Epithelial cell of esophagus (primary cell): ENCODE measurements around the gene GRK6.

Experiments
- DNase-seq: peaks from one replicate; pipeline ENCODE4 v3.0.0; 2010; ENCODE audit warnings: low read depth
- H3K4me3 ChIP-seq: 2 replicates; pipeline ENCODE4 v1.5.1; 2011; ENCODE audit warnings: mild to moderate bottlenecking, low read length, control low read depth
- TF ChIP-seq, protein P1 (sequence below): IDR thresholded peaks from 2 replicates; pipeline ENCODE4 v1.5.1; 2011; ENCODE audit warnings: low read depth, mild to moderate bottlenecking, low read length, control low read depth, inconsistent platforms; ENCODE audit not compliant: insufficient read depth; ENCODE audit errors: missing control alignments

GRK6 gene

DNA sequence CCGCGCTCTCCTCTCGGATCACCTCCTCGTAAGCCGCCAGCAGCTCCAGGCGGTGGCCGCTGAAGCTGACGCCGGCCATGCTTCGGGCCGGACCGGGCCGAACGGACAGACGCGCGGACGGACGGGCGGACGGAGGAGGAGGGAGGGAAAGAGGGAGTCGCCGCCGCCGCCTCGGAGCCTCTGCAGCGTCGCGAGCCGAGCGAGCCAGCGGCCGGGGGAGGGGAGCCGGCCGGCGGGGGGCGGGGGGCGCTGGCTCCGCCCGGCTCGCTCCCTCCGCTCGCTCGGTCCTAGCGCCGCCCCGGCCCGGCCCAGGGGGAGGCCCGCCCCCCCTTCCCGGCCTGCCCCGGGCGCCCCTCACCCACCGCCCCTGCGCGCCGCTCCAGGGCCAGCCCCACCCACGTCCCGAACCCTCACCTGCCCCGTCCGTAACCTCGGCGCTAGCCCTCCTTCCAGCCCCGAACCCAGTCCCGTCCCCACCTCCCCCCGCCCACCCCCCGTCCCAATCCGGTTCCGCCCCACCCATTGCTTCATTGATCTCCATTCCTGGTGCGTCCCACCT is 47.0 kb downstream of the GRK6 start, which contains the start of gene DBN1:
Gene DBN1, minus strand, starts transcription at position 192 of the 559 bp plus-strand sequence. Its CDS starts 113 bp downstream, at position 79.
- DNase-seq: no peak
- TF ChIP-seq, protein P1, sequence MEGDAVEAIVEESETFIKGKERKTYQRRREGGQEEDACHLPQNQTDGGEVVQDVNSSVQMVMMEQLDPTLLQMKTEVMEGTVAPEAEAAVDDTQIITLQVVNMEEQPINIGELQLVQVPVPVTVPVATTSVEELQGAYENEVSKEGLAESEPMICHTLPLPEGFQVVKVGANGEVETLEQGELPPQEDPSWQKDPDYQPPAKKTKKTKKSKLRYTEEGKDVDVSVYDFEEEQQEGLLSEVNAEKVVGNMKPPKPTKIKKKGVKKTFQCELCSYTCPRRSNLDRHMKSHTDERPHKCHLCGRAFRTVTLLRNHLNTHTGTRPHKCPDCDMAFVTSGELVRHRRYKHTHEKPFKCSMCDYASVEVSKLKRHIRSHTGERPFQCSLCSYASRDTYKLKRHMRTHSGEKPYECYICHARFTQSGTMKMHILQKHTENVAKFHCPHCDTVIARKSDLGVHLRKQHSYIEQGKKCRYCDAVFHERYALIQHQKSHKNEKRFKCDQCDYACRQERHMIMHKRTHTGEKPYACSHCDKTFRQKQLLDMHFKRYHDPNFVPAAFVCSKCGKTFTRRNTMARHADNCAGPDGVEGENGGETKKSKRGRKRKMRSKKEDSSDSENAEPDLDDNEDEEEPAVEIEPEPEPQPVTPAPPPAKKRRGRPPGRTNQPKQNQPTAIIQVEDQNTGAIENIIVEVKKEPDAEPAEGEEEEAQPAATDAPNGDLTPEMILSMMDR: no peak
- H3K4me3 ChIP-seq: peak within 1 kb of the TSS; percentile 63

DNA sequence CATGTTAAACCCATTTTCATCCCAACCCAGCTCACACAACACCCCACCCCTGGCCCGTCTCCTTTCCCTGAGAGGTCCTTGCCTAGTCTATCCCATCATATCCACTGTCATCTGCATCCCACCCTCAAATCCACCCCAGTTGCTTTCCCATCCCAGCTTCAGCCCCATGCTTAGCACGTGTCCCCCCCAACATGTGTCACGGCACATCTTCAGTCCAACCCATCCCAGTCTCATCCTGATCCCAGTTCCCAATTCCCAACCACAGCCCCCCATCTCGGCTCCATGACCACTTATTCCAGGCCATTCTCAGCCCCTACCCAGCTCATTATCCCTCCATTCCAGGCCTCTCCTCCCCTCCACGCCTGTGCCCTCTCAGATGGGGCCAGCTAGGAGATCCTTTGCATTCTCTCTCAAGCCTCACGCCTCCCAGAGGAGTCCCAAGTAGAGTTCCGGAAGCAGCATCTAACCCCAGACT is 47.6 kb downstream of the GRK6 start:
- TF ChIP-seq, protein P1: no peak
- no peak for DNase-seq

DNA sequence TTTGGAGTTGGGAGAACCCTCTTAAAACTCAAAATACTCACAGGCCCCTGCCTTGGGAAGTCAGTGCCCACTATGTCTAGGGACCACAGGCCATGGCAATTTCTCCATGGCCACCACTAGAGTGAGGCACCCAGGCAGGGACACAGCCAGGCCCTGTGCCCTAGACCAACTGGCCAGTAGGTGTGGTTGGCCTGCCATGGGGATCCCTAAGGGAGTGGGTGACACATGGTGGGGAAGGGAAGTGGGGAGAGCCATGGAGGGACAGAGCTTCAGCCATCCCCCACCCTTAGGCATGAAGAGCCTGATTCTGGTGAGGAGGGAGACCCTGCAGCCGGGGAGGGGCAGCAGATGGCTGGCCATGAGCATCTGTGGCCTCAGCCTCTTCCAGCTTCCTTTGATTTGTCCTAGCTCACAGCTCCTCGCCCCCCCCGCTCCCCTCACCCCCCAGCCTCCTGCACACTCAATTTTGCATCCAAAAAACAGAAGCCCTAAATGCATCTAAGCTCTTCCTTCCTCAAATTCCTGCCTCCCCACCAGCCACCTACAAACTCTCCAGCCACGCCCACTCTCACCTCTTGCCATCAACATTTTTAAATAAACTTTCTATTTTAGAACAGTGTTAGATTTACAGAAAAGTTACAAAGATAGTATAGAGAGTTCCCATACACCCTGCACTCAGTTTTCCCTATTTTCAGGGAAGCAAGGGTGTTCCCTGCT is 48.5 kb downstream of the GRK6 start:
- TF ChIP-seq, protein P1: no peak
- DNase-seq: no peak
- H3K4me3 ChIP-seq: no peak overlapping the region

More for the DNA sequence above, 47.6 kb downstream of the GRK6 start:
- H3K4me3 ChIP-seq: no peak overlapping the region

DNA sequence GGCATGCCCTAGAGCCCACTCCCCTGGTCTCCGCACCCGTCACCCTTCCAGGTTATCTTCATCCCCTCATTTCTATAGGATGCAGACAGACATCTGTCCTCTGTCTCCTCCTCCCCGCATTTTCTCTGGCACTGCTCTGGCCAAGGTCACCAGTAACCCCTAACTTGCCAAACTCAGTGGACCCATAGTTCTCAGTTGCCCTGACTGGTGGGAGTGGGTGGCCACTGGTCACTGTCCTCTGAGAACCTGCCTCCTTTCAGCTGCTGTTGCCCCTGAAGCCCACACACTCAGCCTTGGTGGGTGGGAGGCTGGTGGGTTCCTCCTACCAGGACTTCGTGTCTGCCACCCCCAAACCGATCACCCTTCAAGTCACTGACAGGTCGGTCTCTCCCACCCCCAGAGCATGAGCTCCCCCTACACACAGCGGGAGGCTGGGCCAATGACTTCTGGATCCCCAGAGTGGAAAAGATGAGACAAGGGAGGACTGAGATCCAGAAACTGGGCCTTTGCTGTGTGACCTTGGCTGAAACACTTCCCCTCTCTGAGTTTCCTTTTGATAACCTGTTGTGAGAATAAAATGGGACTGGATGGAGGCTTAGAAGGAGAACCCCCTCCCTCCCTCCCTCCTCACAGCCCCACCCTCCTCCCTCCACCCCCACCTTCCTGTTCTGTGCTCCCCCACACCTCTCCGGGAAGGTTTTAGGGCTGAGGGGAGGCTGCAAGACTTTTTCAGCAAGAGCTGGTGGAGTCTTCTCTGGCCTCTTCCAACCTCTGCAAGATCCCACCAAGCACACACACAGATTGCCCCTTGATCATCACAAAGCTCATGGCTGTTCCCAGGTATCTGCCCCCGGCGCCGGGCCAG is 49.3 kb downstream of the GRK6 start:
- H3K4me3 ChIP-seq: no peak overlapping the region
- DNase-seq: no peak
- TF ChIP-seq, protein P1: no peak

DNA sequence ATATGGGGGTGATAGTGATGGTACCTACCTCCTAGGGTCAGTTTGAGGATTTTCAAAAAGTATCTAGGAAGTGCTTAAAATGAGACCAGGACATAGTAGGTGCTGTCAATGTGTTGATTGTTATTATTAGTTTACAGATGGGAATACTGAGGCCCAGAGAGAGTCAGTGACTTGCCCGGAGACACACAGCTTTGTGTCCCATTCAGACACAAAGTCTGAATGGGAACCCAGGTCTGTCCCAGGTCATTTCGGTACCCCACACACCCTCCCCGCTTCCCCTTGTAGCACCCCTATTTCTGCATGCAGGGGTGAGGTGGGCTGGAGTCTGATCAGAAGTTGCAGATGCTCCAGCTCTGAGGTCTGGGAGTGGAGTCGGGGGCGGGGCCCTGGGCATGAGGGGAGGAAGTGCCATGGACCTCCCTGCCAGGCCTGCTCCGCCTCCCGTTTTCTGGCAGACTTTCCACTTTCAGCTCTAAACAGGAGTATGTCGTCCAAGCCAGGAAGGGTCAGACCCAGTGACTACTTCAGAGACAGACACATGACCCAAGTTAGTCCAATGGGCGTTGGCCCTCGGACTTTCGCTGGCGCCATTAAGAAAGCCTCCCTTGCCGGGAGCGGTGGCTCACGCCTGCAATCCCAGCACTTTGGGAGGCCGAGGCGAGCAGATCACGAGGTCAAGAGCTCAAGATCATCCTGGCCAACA is 50.2 kb downstream of the GRK6 start:
- no peak for DNase-seq
- TF ChIP-seq, protein P1: no peak
- H3K4me3 ChIP-seq: no peak overlapping the region

DNA sequence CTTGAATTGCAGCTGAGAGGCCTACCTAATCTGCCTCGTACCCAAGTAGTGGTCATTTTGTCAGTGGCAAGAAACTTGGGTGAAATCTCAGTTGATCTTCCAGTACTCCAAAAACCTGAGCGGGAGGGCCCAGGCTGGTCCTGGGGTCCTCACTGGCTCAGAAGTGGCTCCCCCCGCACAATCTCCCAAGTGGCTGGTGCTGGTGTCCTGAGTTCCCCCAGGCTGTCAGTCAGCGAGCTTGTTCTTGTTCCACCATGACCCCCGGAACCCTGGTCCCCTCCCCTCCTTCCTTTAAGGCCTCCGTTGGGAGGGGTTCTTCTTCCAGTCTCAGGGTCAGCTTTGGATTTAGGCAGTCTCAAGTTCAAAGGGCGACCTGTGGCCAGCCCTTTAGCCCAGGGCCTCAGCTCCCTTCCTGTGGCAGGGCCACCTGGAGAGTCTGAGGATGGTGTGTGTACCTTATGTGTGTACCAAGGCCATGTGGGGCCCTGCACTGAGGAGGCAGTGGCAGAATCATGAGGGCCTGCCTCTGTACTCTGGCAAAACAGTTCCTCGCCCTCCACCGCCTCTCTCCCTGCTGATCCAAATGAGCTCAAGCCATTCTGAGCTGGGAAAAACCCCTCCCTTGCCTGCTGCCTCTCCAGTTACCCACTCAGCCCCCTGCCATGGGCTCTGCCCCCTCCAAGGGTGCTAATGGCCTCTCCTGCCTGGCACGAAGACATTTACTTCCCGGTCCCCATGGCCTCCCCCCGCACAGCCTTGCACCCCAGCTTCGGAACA is 51.4 kb downstream of the GRK6 start:
- TF ChIP-seq, protein P1: no peak
- DNase-seq: no peak
- H3K4me3 ChIP-seq: no peak overlapping the region
